ENCODE measurements around the gene PADI4. TPM values are rescaled to one million over a fixed set of nuclear protein-coding genes. Genes with fewer than 3 reads are reported as not detected.

PADI4 gene
- polyA plus RNA-seq, 4 donors = 0.39 to 1.4 (median 0.66) TPM

Other genes with a start within 250 kb of the PADI4 start
- 1 to 10 TPM in 3 of 4 donors, under 1 TPM in 1; 0.35 to 3.3 (median 2.4) TPM for gene PADI2, start 188.7 kb upstream of the PADI4 start, polyA plus RNA-seq (ENCODE audit: insufficient read length in 4 of 4)
- under 1 TPM in 1 of 4 donors, not detected in 3; 0.14 TPM for gene PADI1, start 103.1 kb upstream of the PADI4 start, polyA plus RNA-seq (ENCODE audit: insufficient read length in 4 of 4)
- under 1 TPM in 3 of 4 donors, not detected in 1; 0.06 to 0.23 (median 0.09) TPM for gene PADI3, start 59.1 kb upstream of the PADI4 start, polyA plus RNA-seq (ENCODE audit: insufficient read length in 4 of 4)
- gene PADI6, start 64.0 kb downstream of the PADI4 start, polyA plus RNA-seq (ENCODE audit: insufficient read length in 4 of 4) = not detected
- gene RCC2, start 131.5 kb downstream of the PADI4 start, polyA plus RNA-seq (ENCODE audit: insufficient read length in 4 of 4) = 100 to 1,000 TPM in 1 of 4 donors, 10 to 100 TPM in 3; 50.7 to 103 (median 98.3) TPM
- gene ARHGEF10L, start 231.5 kb downstream of the PADI4 start, polyA plus RNA-seq (ENCODE audit: insufficient read length in 4 of 4) = 10 to 100 TPM; 15.4 to 62.3 (median 36.9) TPM